ENCODE measurements around the gene IGFALS.

DNA sequence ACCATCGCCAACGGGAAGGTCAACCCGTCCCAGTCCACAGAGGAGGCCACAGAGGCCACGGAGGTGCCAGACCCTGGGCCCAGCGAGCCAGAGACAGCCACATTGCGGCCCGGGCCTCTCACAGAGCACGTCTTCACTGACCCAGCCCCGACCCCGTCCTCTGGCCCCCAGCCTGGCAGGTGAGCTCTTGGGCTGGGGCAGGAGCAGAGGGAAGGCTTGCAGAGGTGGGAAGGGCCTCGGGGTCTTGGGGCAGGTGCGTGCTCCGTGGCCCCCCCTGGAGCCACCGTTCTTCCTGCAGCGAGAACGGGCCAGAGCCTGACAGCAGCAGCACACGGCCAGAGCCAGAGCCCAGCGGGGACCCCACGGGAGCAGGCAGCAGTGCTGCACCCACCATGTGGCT is 27.3 kb downstream of the IGFALS start:
- TF ChIP-seq CTCF (IDR thresholded peaks at IDR 0.05): no peak
- TF ChIP-seq POLR2A (IDR thresholded peaks at IDR 0.05): no peak

Data from prostate gland (tissue), 2 donors.